ENCODE results near the gene VPS26C.

Gene VPS26C

GRCh38 chr21:37182222-37182621 is 84.9 kb downstream of the VPS26C start:
- TF ChIP-seq CTCF (IDR thresholded peaks at IDR 0.05; ENCODE audit: borderline replicate concordance, insufficient read depth, low read depth, low read length): no peak

GRCh38 chr21:37181059-37181458 is 86.1 kb downstream of the VPS26C start:
- TF ChIP-seq CTCF (IDR thresholded peaks at IDR 0.05; ENCODE audit: borderline replicate concordance, insufficient read depth, low read depth, low read length): no peak
- no peak overlapping the region for H3K4me3 ChIP-seq (ENCODE audit: low read depth, low read length)

More at GRCh38 chr21:37182222-37182621, 84.9 kb downstream of the VPS26C start:
- no peak overlapping the region for H3K4me3 ChIP-seq (ENCODE audit: low read depth, low read length)

- no peak for TF ChIP-seq CTCF (IDR thresholded peaks at IDR 0.05; ENCODE audit: borderline replicate concordance, insufficient read depth, low read depth, low read length)
- no peak overlapping the region for H3K4me3 ChIP-seq (ENCODE audit: low read depth, low read length)
Measured at GRCh38 chr21:37176716-37177115, 90.4 kb downstream of the VPS26C start.
